ENCODE results near the gene LDB2.
"Not testable (repeated sequence)": the region's sequence is repeated elsewhere in the genome, so short reads cannot be mapped to it uniquely, and the experiment has no call there.

LDB2 gene

GRCh38 chr4:16573206-16573605, 325.2 kb downstream of the LDB2 start:
- no peak overlapping the region for H3K4me3 ChIP-seq (ENCODE audit: low read length)
- no peak for DNase-seq (ENCODE audit: low read depth)
- no peak for TF ChIP-seq CTCF (conservative IDR thresholded peaks at IDR 0.05; ENCODE audit: low read depth, low read length)

- TF ChIP-seq CTCF (conservative IDR thresholded peaks at IDR 0.05; ENCODE audit: low read depth, low read length) = no peak
- DNase-seq (ENCODE audit: low read depth) = no peak
- H3K4me3 ChIP-seq (ENCODE audit: low read length) = no peak overlapping the region
Observed at GRCh38 chr4:16572631-16573030, 325.8 kb downstream of the LDB2 start.

- TF ChIP-seq CTCF (conservative IDR thresholded peaks at IDR 0.05; ENCODE audit: low read depth, low read length) = no peak
- no peak for DNase-seq (ENCODE audit: low read depth)
Observed at GRCh38 chr4:16572161-16572560, 326.3 kb downstream of the LDB2 start.

GRCh38 chr4:16569790-16570189, 328.7 kb downstream of the LDB2 start:
- no peak for DNase-seq (ENCODE audit: low read depth)
- no peak overlapping the region for H3K4me3 ChIP-seq (ENCODE audit: low read length)
- no peak for TF ChIP-seq CTCF (conservative IDR thresholded peaks at IDR 0.05; ENCODE audit: low read depth, low read length)

More at GRCh38 chr4:16572161-16572560, 326.3 kb downstream of the LDB2 start:
- H3K4me3 ChIP-seq (ENCODE audit: low read length) = no peak overlapping the region

- not testable (repeated sequence) for DNase-seq (ENCODE audit: low read depth); H3K4me3 ChIP-seq (ENCODE audit: low read length)
Observed at GRCh38 chr4:16557316-16557715, 341.1 kb downstream of the LDB2 start.

GRCh38 chr4:16555156-16555555, 343.3 kb downstream of the LDB2 start:
- H3K4me3 ChIP-seq (ENCODE audit: low read length) = no peak overlapping the region
- TF ChIP-seq CTCF (conservative IDR thresholded peaks at IDR 0.05; ENCODE audit: low read depth, low read length) = no peak
- no peak for DNase-seq (ENCODE audit: low read depth)

GRCh38 chr4:16550531-16550930, 347.9 kb downstream of the LDB2 start:
- no peak for DNase-seq (ENCODE audit: low read depth)
- H3K4me3 ChIP-seq (ENCODE audit: low read length) = no peak overlapping the region

More at GRCh38 chr4:16550531-16550930, 347.9 kb downstream of the LDB2 start:
- TF ChIP-seq CTCF (conservative IDR thresholded peaks at IDR 0.05; ENCODE audit: low read depth, low read length) = no peak
